ENCODE results near the gene KIFC3. TPM values are rescaled to one million over a fixed set of nuclear protein-coding genes. Genes with fewer than 3 reads are reported as not detected.
A peak's percentile ranks its signal among the peaks of the same experiment; 100 is the strongest.

Gene KIFC3
- polyA plus RNA-seq, 1 donor from 2014 or later = not detected

GRCh38 chr16:57743886-57744641, 58.2 kb downstream of the KIFC3 start:
- H3K27ac Mint-ChIP-seq = no peak overlapping the region
- peaks cover 0 to 2% (median 0%) of the 10 kb centered on the region in 3 donors for H3K4me1 Mint-ChIP-seq
- no peaks in the 10 kb centered on the region for H3K27me3 Mint-ChIP-seq
- peaks cover 1% of the 10 kb centered on the region for H3K36me3 Mint-ChIP-seq
- H3K9me3 Mint-ChIP-seq = no peaks in the 10 kb centered on the region
- no peak overlapping the region for H3K4me3 Mint-ChIP-seq

DNA sequence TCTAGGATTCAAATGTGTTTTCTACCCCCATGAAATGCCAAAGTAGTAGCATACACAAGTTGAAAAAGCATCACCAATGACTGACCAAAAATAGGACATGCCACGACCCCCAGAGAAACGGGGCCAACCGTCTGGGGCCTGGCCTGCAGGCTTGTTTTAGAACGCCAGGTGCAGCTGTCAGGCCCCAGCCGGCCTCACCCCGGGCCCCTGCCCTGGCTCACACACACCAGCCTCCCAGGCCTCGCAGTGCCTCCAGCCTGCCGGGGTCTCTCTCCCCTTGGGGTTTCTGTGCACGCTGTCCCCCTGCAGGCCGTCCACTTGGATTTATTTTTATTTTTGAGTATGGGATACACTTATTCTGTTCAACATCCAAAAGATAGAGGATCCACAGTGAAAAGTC, 58.8 kb downstream of the KIFC3 start:
- Mint-ChIP-seq H3K36me3 (peaks cover 1% of the 10 kb centered on the region), H3K4me3 (no peak overlapping the region), H3K9me3 (no peaks in the 10 kb centered on the region), H3K27ac (no peak overlapping the region), H3K27me3 (no peaks in the 10 kb centered on the region), H3K4me1 (peaks cover 0 to 2% (median 0%) of the 10 kb centered on the region in 3 donors)

DNA sequence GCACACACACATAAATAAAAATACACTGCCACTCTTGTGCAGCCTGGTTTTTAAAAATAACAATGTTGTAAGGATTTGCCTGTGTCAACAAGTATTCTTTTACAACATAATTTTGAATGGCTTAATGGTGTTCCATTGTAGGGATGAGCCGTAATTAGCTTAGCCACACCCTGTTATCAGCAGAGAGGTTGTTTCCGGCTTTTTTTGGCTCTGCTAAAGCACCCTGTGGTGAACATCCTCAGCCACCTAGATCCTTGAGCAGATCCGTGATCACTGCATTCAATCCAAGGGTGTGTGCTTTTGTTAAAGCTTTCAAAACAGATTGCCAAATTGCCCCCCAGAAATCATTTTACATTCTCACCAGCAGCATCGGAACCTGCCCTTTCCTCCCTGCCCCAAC, 59.7 kb downstream of the KIFC3 start:
- H3K36me3 Mint-ChIP-seq = peaks cover 1% of the 10 kb centered on the region

DNA sequence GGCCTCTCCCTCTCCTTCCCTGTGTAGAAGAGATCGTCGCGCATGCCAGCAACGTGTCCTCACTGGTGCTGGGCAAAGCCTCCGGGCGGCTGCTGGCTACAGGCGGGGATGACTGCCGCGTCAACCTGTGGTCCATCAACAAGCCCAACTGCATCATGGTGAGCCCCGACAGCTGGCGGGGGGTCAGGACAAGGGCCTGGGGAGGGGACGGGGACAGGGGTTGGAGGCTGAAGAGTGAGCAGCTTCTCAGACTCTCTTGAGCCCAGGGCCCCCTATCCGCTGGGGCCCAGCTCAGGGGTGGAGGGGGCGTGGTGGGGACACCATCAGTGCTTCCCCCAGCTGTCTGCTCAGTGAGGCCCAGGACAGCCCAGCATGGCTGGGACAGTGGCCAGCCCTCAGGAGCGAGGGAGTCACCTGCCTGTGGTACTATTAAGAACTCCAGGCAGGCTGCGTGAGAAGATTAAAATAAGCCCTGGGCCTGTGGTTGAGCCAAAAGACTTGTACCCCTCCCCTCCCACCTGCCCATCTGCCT, 60.6 kb downstream of the KIFC3 start:
- Mint-ChIP-seq H3K9me3 (no peaks in the 10 kb centered on the region), H3K36me3 (peaks cover 1% of the 10 kb centered on the region), H3K4me1 (peaks cover 0 to 3% (median 2%) of the 10 kb centered on the region in 3 donors), H3K27ac (no peak overlapping the region), H3K27me3 (no peaks in the 10 kb centered on the region), H3K4me3 (no peak overlapping the region)

More for the DNA sequence above, 59.7 kb downstream of the KIFC3 start:
- peaks cover 0 to 2% (median 0%) of the 10 kb centered on the region in 3 donors for H3K4me1 Mint-ChIP-seq
- no peaks in the 10 kb centered on the region for H3K27me3 Mint-ChIP-seq
- no peaks in the 10 kb centered on the region for H3K9me3 Mint-ChIP-seq
- H3K27ac Mint-ChIP-seq = no peak overlapping the region
- no peak overlapping the region for H3K4me3 Mint-ChIP-seq

GRCh38 chr16:57740423-57741071, 61.7 kb downstream of the KIFC3 start:
- peaks cover 2% of the 10 kb centered on the region for H3K36me3 Mint-ChIP-seq
- no peaks in the 10 kb centered on the region for H3K27me3 Mint-ChIP-seq
- H3K9me3 Mint-ChIP-seq = no peaks in the 10 kb centered on the region
- peaks cover 2 to 11% (median 9%) of the 10 kb centered on the region in 3 donors for H3K4me1 Mint-ChIP-seq
- no peak overlapping the region for H3K4me3 Mint-ChIP-seq
- H3K27ac Mint-ChIP-seq = no peak overlapping the region

DNA sequence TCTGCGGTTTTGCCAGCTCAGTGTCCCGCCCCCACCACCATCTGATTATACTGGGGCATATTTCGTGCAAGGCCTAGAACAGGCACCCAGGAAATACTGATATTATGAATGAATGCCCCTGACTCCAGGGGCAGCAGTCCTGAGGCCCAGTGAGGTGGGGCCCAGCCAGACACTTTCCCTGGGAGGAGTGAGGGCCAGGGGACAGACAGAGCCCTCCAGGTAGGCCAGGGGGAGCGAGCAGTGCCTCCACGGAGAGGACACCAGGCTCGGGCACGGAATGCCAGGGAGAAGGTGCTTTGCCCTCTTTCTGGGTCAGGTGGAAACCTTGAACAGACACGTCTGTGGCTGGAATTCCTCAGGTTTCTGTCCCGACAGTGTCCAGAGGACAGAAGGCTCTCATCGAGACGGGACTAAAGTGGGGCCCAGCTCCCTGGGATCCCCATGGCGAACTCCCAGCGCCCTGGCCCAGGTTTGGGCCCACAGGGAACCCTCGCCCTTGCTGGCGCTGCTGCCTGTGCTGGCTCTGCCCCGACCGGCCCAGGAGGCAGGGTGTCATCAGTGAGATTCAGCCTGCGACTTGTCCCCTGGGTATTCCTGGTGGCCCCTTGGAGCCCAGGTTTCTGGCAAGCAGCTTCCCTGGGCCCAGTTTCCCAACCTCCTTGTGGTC, 62.4 kb downstream of the KIFC3 start:
- Mint-ChIP-seq H3K9me3 (no peaks in the 10 kb centered on the region), H3K4me3 (no peak overlapping the region), H3K36me3 (peaks cover 3% of the 10 kb centered on the region), H3K4me1 (peaks cover 8 to 12% (median 11%) of the 10 kb centered on the region in 3 donors), H3K27me3 (peaks cover 2% of the 10 kb centered on the region), H3K27ac (no peak overlapping the region)

- Mint-ChIP-seq H3K27me3 (peaks cover 2% of the 10 kb centered on the region), H3K27ac (peak overlapping the region in 1 of 3 donors; percentile 35), H3K4me1 (peaks cover 8 to 14% (median 11%) of the 10 kb centered on the region in 3 donors), H3K36me3 (peaks cover 3% of the 10 kb centered on the region), H3K4me3 (peak overlapping the region in 1 of 4 donors; percentile 36), H3K9me3 (no peaks in the 10 kb centered on the region)
These were observed 63.4 kb downstream of the KIFC3 start for GRCh38 chr16:57738844-57739243.

DNA sequence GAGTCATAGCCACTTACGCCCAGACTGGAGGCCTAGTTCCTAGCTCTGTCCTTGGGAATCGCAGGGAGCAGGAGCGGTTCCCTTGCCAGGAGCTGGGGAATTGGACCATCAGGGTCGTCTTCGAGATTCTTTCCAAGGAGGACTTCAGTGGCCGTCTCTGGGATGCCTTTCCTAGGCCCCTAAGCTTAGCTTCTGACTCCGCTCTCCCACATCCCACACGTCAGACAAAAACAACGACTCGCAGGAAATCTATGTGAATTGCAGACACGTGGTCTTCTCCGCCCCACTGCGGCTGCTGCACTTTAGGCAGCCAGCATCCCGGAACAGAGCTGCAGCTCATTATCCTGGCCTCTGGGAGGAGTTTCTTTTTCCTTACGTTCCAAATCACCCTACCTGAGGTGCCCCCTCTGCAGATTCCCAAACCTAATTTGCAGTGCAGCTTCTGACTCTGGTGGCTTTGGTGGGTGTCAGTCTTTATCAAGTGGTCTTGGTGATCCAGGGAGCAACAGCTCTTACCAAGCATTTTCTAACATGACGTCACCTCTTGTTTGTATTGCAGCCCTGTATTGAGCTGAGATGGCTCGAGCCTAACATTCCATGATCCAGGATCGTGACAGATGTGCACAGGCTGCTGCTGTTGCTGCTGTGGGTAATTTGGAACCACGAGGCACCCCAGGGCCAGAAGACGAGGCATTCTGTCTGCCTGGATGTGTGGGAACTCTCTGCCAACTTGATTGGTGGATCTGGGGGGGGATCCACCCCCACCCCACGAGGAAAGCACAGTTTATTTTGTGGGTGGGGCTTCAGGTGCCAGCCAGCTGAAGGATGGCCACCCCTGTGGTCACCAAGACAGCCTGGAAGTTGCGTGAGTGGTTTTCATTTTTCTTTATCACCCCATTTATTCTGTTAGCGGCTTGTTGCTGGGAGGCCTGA, 65.6 kb downstream of the KIFC3 start:
- peak overlapping the region; percentile 91 to 99 (median 97) for H3K4me3 Mint-ChIP-seq

DNA sequence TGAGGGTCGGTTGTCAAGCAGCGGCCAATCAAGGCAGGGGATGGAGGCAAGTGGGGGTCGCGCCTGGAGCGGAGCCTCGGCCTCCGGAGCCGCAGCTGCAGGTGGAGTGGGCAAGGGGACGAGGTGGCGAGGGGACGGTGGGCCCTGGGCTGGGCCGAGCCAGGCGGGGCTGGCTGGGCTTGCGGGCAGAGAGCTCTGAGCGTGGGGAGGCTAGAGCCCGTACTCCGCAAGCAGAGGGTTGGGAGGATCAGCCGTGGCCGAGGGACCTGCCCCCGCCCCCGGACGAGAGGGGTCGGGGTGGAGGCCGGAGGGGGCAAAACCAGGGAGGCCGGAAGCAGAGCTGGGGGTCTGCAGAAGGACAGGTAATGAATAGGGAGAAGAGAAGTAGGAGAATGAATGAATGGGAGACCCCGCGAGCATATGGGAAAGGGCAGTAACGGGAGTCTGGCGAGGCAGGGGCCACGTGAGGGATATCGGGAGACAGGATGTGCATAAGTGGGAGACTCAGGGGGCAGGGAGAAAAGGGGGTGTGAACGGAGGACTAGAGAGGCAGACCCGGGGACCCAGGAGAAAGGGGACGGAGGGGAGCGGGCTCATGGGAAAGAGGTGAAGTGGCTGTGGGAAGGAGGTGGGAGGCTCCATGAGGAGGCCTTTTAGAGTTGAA, 66.4 kb downstream of the KIFC3 start, which contains the start of gene KATNB1:
Gene KATNB1, plus strand, starts transcription at position 16 of the 664 bp plus-strand sequence. CDS start 1,474 bp downstream, outside the sequence.
- peak within 1 kb of the TSS; percentile 91 to 99 (median 97) for H3K4me3 Mint-ChIP-seq
- peaks cover 2% of the 10 kb centered on the region for H3K36me3 Mint-ChIP-seq
- H3K4me1 Mint-ChIP-seq = peaks cover 8 to 14% (median 9%) of the 10 kb centered on the region in 3 donors
- H3K9me3 Mint-ChIP-seq = peaks cover 0 to 10% (median 0%) of the 10 kb centered on the region in 3 donors
- H3K27me3 Mint-ChIP-seq = peaks cover 2% of the 10 kb centered on the region
- peak within 1 kb of the TSS; percentile 89 to 98 (median 94) for H3K27ac Mint-ChIP-seq

More for the DNA sequence above, 65.6 kb downstream of the KIFC3 start:
- peaks cover 0 to 10% (median 0%) of the 10 kb centered on the region in 3 donors for H3K9me3 Mint-ChIP-seq
- peaks cover 2% of the 10 kb centered on the region for H3K27me3 Mint-ChIP-seq
- H3K4me1 Mint-ChIP-seq = peaks cover 8 to 14% (median 11%) of the 10 kb centered on the region in 3 donors
- H3K27ac Mint-ChIP-seq = peak overlapping the region in 2 of 3 donors; percentile 59 to 94
- peaks cover 3% of the 10 kb centered on the region for H3K36me3 Mint-ChIP-seq

DNA sequence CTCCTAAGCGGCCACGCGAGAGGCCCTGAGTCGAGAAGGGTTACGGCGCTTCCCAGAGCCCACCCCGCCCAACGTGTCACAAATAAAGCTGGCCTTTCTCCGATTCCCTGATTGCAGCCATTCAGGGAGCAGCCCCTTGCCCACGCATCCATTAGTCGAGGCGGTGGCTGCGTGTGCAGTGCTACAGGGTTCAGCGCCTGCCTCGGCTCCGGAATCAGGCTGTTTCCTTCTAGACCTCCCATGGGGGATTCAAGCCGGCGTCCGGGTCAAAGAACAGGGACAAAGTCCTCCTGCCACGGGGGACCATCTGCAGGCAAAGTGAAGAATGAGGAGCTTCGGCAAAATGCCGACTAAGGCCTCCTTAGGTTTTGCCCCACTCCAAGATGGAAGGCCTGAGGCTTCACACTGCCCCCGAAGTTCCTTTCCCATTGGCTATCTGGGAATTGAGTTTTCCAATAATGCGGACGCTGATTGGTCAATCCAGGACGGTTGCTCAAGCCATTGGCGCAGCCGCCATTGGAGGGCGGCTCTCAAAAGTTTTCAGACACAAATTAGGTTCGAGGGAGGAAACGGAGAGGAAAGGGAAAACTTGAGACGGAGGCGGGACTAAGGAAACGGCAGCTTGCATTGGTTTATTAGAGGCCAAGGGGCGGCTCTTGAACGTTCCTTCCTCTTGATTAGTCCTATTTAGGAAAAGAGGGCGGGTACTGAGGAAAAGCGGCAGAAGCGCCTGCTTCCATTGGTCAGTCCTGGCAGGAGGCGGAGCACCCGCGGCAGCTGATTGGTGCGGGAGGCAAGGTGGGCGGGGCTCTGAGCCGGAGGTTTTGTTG, 67.2 kb downstream of the KIFC3 start:
- Mint-ChIP-seq H3K36me3 (peaks cover 2% of the 10 kb centered on the region), H3K4me3 (peak overlapping the region; percentile 91 to 99 (median 97)), H3K9me3 (peaks cover 0 to 10% (median 0%) of the 10 kb centered on the region in 3 donors), H3K27ac (peak overlapping the region; percentile 89 to 98 (median 94)), H3K27me3 (peaks cover 2% of the 10 kb centered on the region), H3K4me1 (peaks cover 8 to 14% (median 9%) of the 10 kb centered on the region in 3 donors)

DNA sequence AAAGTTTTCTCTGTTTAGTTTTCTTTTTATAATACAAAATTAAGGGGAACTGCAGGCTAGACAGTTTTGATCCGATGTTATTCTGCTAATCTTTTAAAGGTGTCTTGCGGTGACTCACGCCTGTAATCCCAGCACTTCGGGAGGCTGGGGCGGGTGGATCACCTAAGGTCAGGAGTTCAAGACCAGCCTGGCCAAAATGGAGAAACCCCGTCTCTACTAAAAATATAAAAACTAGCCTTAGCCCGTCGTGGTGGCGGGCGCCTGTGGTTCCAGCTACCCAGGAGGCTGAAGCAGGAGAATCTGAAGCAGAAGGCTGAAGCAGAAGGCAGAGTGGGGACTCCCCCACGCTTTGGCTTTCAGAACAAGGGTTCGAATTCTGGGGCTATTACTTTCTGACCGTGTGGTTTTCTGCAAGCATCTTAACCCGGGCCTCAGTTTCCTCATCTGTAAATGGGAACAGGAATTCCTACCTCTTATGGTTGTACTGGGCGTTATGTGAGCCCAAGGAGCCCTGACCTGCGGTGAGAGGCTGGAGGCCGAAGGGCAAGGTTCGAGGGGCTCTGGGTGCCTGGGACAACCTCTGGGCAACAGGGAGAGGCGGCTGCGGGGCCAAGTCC, 67.9 kb downstream of the KIFC3 start:
- Mint-ChIP-seq H3K36me3 (peaks cover 2% of the 10 kb centered on the region), H3K9me3 (peaks cover 0 to 10% (median 0%) of the 10 kb centered on the region in 3 donors), H3K4me3 (peak overlapping the region; percentile 91 to 99 (median 97)), H3K27ac (peak overlapping the region in 2 of 3 donors; percentile 89 to 98), H3K4me1 (peaks cover 8 to 14% (median 9%) of the 10 kb centered on the region in 3 donors), H3K27me3 (peaks cover 2% of the 10 kb centered on the region)

- Mint-ChIP-seq H3K36me3 (peaks cover 2% of the 10 kb centered on the region), H3K4me3 (peak overlapping the region in 2 of 4 donors; percentile 18 to 67), H3K27ac (peak overlapping the region in 2 of 3 donors; percentile 13 to 47), H3K27me3 (peaks cover 2% of the 10 kb centered on the region), H3K9me3 (peaks cover 0 to 10% (median 0%) of the 10 kb centered on the region in 3 donors), H3K4me1 (peaks cover 8 to 14% (median 9%) of the 10 kb centered on the region in 3 donors)
These were observed 69.6 kb downstream of the KIFC3 start for GRCh38 chr16:57732714-57733113.

Data from IgD-negative memory B cell (primary cell).